ENCODE measurements around the gene C1QTNF2. TPM values are rescaled to one million over a fixed set of nuclear protein-coding genes. Genes with fewer than 3 reads are reported as not detected.

Gene C1QTNF2
- total and polyA plus RNA-seq, 5 experiments from 2014 or later, result not detected

- H3K27me3 Mint-ChIP-seq, result peaks cover 42 to 79% (median 52%) of the 10 kb centered on the region in 5 donors
- H3K4me3 Mint-ChIP-seq, result no peak overlapping the region
These were observed 4.2 kb downstream of the C1QTNF2 start for GRCh38 chr5:160366230-160366629.

GRCh38 chr5:160363660-160364395, 6.6 kb downstream of the C1QTNF2 start:
- Mint-ChIP-seq H3K36me3 (peaks cover 0 to 4% (median 0%) of the 10 kb centered on the region in 3 donors), H3K27me3 (peaks cover 21 to 56% (median 39%) of the 10 kb centered on the region in 5 donors)
- POLR2A ChIA-PET, result no interaction called here

More at GRCh38 chr5:160366230-160366629, 4.2 kb downstream of the C1QTNF2 start:
- ATAC-seq (no peak), DNase-seq (no peak)
- H3K36me3 Mint-ChIP-seq, result peaks cover 0 to 4% (median 0%) of the 10 kb centered on the region in 3 donors
- no peaks in the 10 kb centered on the region for H3K9me3 Mint-ChIP-seq
- H3K4me1 Mint-ChIP-seq, result peaks cover 2 to 23% (median 17%) of the 10 kb centered on the region in 4 donors
- POLR2A ChIA-PET, result no interaction called here
- H3K27ac Mint-ChIP-seq, result no peak overlapping the region

GRCh38 chr5:160363211-160363610, 7.2 kb downstream of the C1QTNF2 start:
- H3K27ac Mint-ChIP-seq, result no peak overlapping the region
- ATAC-seq (no peak), DNase-seq (no peak)
- H3K4me1 Mint-ChIP-seq, result no peaks in the 10 kb centered on the region
- H3K4me3 Mint-ChIP-seq, result no peak overlapping the region
- H3K36me3 Mint-ChIP-seq, result peaks cover 0 to 4% (median 0%) of the 10 kb centered on the region in 3 donors
- POLR2A ChIA-PET, result no interaction called here
- H3K9me3 Mint-ChIP-seq, result no peaks in the 10 kb centered on the region
- peaks cover 17 to 50% (median 33%) of the 10 kb centered on the region in 5 donors for H3K27me3 Mint-ChIP-seq

More at GRCh38 chr5:160363660-160364395, 6.6 kb downstream of the C1QTNF2 start:
- Mint-ChIP-seq H3K9me3 (no peaks in the 10 kb centered on the region), H3K4me3 (no peak overlapping the region), H3K27ac (no peak overlapping the region), H3K4me1 (peaks cover 0 to 2% (median 0%) of the 10 kb centered on the region in 4 donors)
- DNase-seq, result no peak
- ATAC-seq, result no peak

- Mint-ChIP-seq H3K9me3 (no peaks in the 10 kb centered on the region), H3K4me3 (no peak overlapping the region), H3K27me3 (peaks cover 4 to 36% (median 22%) of the 10 kb centered on the region in 5 donors), H3K4me1 (no peaks in the 10 kb centered on the region), H3K27ac (no peak overlapping the region), H3K36me3 (no peaks in the 10 kb centered on the region)
- no peak for ATAC-seq
- POLR2A ChIA-PET, result no interaction called here
- no peak for DNase-seq
These were observed 8.7 kb downstream of the C1QTNF2 start for GRCh38 chr5:160361624-160362228.

- DNase-seq (no peak), ATAC-seq (no peak)
- Mint-ChIP-seq H3K4me1 (no peaks in the 10 kb centered on the region), H3K27ac (no peak overlapping the region), H3K27me3 (peaks cover 0 to 25% (median 21%) of the 10 kb centered on the region in 5 donors), H3K4me3 (no peak overlapping the region), H3K9me3 (no peaks in the 10 kb centered on the region), H3K36me3 (no peaks in the 10 kb centered on the region)
- POLR2A ChIA-PET, result no interaction called here
These were observed 10.1 kb downstream of the C1QTNF2 start for GRCh38 chr5:160360310-160360709.

- no peak overlapping the region for H3K4me3 Mint-ChIP-seq
- H3K27me3 Mint-ChIP-seq, result peaks cover 0 to 22% (median 16%) of the 10 kb centered on the region in 5 donors
- POLR2A ChIA-PET, result no interaction called here
- H3K36me3 Mint-ChIP-seq, result no peaks in the 10 kb centered on the region
- no peaks in the 10 kb centered on the region for H3K4me1 Mint-ChIP-seq
- H3K9me3 Mint-ChIP-seq, result no peaks in the 10 kb centered on the region
- DNase-seq (no peak), ATAC-seq (no peak)
- no peak overlapping the region for H3K27ac Mint-ChIP-seq
These were observed 10.6 kb downstream of the C1QTNF2 start for GRCh38 chr5:160359816-160360215.

GRCh38 chr5:160359242-160359641, 11.2 kb downstream of the C1QTNF2 start:
- Mint-ChIP-seq H3K4me1 (no peaks in the 10 kb centered on the region), H3K27ac (no peak overlapping the region), H3K27me3 (peaks cover 0 to 19% (median 11%) of the 10 kb centered on the region in 5 donors), H3K36me3 (no peaks in the 10 kb centered on the region), H3K4me3 (no peak overlapping the region), H3K9me3 (no peaks in the 10 kb centered on the region)
- ATAC-seq (no peak), DNase-seq (no peak)
- POLR2A ChIA-PET, result no interaction called here

GRCh38 chr5:160357861-160358411, 12.5 kb downstream of the C1QTNF2 start:
- Mint-ChIP-seq H3K9me3 (no peaks in the 10 kb centered on the region), H3K4me1 (no peaks in the 10 kb centered on the region), H3K4me3 (no peak overlapping the region), H3K27me3 (peaks cover 0 to 11% (median 0%) of the 10 kb centered on the region in 5 donors), H3K36me3 (no peaks in the 10 kb centered on the region), H3K27ac (no peak overlapping the region)
- POLR2A ChIA-PET, result no interaction called here
- DNase-seq, result no peak
- ATAC-seq, result no peak

GRCh38 chr5:160357394-160357793, 13.0 kb downstream of the C1QTNF2 start:
- POLR2A ChIA-PET, result interaction anchor here (0.6 kb wide), 1 partner anchor 22 kb away, joined by 3 read pairs; no protein-coding TSS in a partner anchor
- ATAC-seq, result no peak
- H3K9me3 Mint-ChIP-seq, result no peaks in the 10 kb centered on the region

GRCh38 chr5:160356550-160357347, 13.7 kb downstream of the C1QTNF2 start:
- Mint-ChIP-seq H3K4me1 (no peaks in the 10 kb centered on the region), H3K27me3 (peaks cover 0 to 10% (median 0%) of the 10 kb centered on the region in 5 donors), H3K27ac (no peak overlapping the region), H3K36me3 (no peaks in the 10 kb centered on the region), H3K9me3 (no peaks in the 10 kb centered on the region), H3K4me3 (no peak overlapping the region)
- no peak for ATAC-seq
- POLR2A ChIA-PET, result interaction anchor here (0.6 kb wide), 1 partner anchor 23 kb away, joined by 3 read pairs; no protein-coding TSS in a partner anchor
- DNase-seq, result no peak

More at GRCh38 chr5:160357394-160357793, 13.0 kb downstream of the C1QTNF2 start:
- Mint-ChIP-seq H3K27ac (no peak overlapping the region), H3K4me1 (no peaks in the 10 kb centered on the region), H3K36me3 (no peaks in the 10 kb centered on the region), H3K27me3 (peaks cover 0 to 11% (median 0%) of the 10 kb centered on the region in 5 donors), H3K4me3 (no peak overlapping the region)
- no peak for DNase-seq

- DNase-seq (no peak), ATAC-seq (no peak)
- H3K4me3 Mint-ChIP-seq, result no peak overlapping the region
- no peaks in the 10 kb centered on the region for H3K4me1 Mint-ChIP-seq
- H3K36me3 Mint-ChIP-seq, result no peaks in the 10 kb centered on the region
- no peaks in the 10 kb centered on the region for H3K9me3 Mint-ChIP-seq
- POLR2A ChIA-PET, result no interaction called here
- peaks cover 0 to 3% (median 0%) of the 10 kb centered on the region in 5 donors for H3K27me3 Mint-ChIP-seq
- H3K27ac Mint-ChIP-seq, result no peak overlapping the region
These were observed 15.8 kb downstream of the C1QTNF2 start for GRCh38 chr5:160354666-160355065.

- Mint-ChIP-seq H3K4me3 (no peak overlapping the region), H3K36me3 (no peaks in the 10 kb centered on the region), H3K4me1 (no peaks in the 10 kb centered on the region), H3K9me3 (no peaks in the 10 kb centered on the region), H3K27ac (no peak overlapping the region), H3K27me3 (peaks cover 0 to 3% (median 0%) of the 10 kb centered on the region in 5 donors)
- DNase-seq (no peak), ATAC-seq (no peak)
- POLR2A ChIA-PET, result no interaction called here
These were observed 17.0 kb downstream of the C1QTNF2 start for GRCh38 chr5:160353379-160353778.
